Retinal pigment epithelial cell (primary cell): ENCODE results near the gene IPPK.

Source experiments
- DNase-seq: peaks from one replicate; pipeline ENCODE4 v3.0.0-alpha.2; 2010; ENCODE audit warnings: low read depth
- H3K4me3 ChIP-seq: 2 replicates; pipeline ENCODE4 v1.5.1; 2011; ENCODE audit warnings: mild to moderate bottlenecking, low read length, control low read depth, moderate library complexity
- TF ChIP-seq, protein P1 (sequence below): conservative IDR thresholded peaks from 2 replicates; pipeline ENCODE4 v1.5.1; 2011; ENCODE audit warnings: low read depth, low read length, control low read depth, inconsistent platforms

IPPK gene

DNA sequence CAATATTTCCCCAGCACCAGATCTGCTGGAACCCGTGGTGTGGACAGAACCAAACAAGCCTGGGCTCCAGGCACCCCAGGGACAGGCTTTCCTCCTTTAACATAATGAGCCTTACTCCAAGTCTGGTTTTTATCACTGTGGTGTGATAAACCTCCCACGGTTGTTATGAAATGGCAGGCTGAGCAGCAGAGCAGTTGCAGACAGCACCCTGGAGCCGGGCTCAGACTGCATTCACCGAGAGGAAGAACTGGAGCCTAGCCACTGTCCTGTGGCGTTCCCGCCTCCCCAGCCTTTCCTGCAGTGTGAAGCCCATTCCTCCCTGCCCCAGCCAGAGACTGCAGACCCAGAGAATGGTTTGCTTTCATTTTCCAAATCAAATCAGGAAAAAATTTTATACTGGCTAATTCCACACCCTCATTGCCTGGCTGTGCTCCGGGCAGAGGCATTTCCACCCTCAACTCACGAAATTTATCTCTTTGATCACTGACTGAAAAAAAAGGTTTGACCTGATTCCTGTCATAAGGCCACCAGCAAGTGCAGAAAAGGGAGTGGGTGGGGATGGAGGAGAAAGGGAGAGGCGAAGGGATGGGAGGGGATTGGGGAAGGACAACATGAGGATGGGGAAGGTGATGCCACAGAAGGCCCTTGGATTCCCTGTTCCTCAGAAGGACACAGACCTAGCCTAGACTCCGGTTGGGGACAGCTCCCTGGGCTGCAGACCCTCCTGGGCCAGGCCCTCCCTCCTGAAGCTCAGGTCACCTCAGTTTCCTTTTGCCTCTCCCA, 18.9 kb downstream of the IPPK start:
- TF ChIP-seq, protein P1, sequence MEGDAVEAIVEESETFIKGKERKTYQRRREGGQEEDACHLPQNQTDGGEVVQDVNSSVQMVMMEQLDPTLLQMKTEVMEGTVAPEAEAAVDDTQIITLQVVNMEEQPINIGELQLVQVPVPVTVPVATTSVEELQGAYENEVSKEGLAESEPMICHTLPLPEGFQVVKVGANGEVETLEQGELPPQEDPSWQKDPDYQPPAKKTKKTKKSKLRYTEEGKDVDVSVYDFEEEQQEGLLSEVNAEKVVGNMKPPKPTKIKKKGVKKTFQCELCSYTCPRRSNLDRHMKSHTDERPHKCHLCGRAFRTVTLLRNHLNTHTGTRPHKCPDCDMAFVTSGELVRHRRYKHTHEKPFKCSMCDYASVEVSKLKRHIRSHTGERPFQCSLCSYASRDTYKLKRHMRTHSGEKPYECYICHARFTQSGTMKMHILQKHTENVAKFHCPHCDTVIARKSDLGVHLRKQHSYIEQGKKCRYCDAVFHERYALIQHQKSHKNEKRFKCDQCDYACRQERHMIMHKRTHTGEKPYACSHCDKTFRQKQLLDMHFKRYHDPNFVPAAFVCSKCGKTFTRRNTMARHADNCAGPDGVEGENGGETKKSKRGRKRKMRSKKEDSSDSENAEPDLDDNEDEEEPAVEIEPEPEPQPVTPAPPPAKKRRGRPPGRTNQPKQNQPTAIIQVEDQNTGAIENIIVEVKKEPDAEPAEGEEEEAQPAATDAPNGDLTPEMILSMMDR: no peak
- DNase-seq: no peak
- no peak overlapping the region for H3K4me3 ChIP-seq

DNA sequence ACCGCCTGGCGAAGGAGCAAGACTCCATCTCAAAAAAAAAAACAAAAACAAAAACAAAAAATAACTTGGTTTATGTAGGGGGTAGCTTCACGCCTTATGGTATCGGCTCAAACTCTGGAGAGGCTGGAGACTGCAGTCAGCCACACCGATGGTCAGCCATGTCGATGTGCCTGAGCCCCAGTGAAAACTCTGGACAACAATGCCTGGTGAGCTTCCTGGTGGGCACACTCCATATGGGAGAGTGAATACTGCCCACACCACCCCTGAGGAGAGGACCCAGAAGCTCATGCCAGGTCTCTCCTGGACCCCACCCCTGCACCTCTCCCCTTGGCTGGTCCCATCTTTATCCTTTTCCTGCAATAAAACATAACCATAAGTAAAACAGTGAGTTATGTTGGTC, 19.6 kb downstream of the IPPK start:
- DNase-seq: no peak
- TF ChIP-seq, protein P1: no peak
- no peak overlapping the region for H3K4me3 ChIP-seq

DNA sequence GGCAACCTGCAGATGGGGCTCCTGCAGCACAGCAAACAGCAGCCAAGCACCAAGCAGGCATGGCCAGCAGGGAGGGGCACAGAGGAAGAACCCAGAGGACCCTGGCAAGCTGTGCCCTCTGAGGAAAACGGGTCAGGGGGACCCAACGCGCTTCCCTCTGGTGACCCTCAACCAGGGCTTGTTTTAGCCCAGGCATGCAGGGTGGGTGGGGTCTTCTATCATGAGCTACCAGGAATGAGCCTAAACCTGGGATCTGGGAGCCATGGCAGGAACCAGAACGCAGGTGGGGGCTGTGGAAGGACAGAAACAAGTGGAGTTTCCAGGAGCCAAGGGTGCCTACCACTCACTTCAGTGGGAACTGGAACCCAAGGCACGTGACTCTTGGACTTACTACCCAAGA, 20.9 kb downstream of the IPPK start:
- no peak for DNase-seq
- H3K4me3 ChIP-seq: no peak overlapping the region
- TF ChIP-seq, protein P1: no peak

GRCh38 chr9:92648474-92648971, 21.4 kb downstream of the IPPK start:
- TF ChIP-seq, protein P1: no peak
- no peak overlapping the region for H3K4me3 ChIP-seq
- DNase-seq: no peak

DNA sequence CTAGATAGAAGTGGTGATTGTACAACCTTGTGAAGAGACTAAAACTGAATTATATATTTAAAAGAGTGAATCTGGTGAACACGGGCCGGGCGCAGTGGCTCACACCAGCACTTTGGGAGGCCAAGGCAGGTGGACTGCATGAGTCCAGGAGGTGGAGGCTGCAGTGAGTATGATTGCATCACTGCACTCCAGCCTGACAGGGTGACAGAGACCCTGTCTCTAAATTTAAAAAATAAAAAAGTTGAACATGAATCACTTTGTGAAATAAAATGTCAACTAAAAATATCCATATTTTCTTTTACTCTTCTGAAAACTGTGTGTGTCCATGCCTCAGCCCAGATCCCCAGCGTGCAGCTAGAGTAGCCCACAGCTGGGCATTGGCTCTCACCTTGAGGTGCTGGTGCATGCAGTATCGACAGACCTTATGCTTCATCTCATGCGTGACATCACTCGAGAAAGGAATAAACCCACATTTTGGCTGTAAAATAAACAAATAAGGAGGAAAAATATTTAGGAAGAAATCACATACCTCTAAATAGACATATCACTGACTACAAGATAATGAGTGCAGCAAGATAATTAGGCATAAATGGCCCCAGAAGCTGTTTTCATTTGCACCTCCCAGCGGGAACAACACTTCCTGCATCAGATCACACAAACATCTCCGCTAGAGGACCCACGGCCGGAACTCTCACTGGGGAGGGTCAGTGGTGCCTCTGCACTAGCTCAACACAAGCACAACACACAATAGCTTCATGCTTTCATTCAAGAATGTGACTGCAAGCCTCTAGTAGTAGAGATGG, 22.1 kb downstream of the IPPK start:
- no peak for DNase-seq
- no peak overlapping the region for H3K4me3 ChIP-seq
- TF ChIP-seq, protein P1: no peak

DNA sequence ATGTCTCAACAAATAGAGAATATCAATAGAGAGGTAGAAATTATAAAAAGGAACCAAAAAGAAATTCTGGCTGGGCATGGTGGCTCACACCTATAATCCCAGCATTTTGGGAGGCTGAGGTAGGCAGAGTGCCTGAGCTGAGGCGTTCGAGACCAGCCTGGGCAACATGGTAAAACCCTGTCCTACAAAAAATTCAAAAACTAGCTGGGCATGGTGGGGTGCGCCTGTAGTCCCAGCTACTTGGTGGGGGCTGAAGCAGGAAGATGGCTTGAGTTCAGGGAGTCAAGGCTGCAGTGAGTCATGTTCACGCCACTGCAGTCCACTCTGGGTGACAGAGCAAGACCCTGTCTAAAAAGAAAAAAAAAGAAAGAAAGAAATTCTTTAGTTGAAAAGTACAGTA, 24.9 kb downstream of the IPPK start:
- H3K4me3 ChIP-seq: no peak overlapping the region
- TF ChIP-seq, protein P1: no peak

More for the DNA sequence above, 24.9 kb downstream of the IPPK start:
- no peak for DNase-seq
